CD4-positive, alpha-beta memory T cell (primary cell): ENCODE results near the gene CABP7. TPM values are rescaled to one million over a fixed set of nuclear protein-coding genes. Genes with fewer than 3 reads are reported as not detected.
"Not testable (repeated sequence)": the region's sequence is repeated elsewhere in the genome, so short reads cannot be mapped to it uniquely, and the experiment has no call there.

Source experiments
- CTCF ChIA-PET: fragments of 350-600 bp; sonication (Branson Sonifier 250); formaldehyde crosslinking; loops from one replicate; lab custom pipeline; 2021; ENCODE audit warnings: inconsistent platforms; ENCODE audit not compliant: partially characterized antibody; lab: Charles Lee
- POLR2A ChIA-PET: fragments of 350-600 bp; sonication (Branson Sonifier 250); formaldehyde crosslinking; loops from one replicate; lab custom pipeline; 2021; ENCODE audit not compliant: partially characterized antibody; lab: Charles Lee
- DNase-seq, 5 donors: peaks; one replicate each; pipeline versions ENCODE4 v3.0.0 to v3.0.0-alpha.2; 2020 to 2022; ENCODE audit warnings: mixed read lengths in 1 of 5
- H3K27ac ChIP-seq: one replicate; pipeline ENCODE4 v1.7.0; 2013; ENCODE audit warnings: low read depth, low read length
- H3K27me3 ChIP-seq: 2 replicates; pipeline ENCODE4 v1.7.0; 2013; ENCODE audit warnings: mild to moderate bottlenecking, low read length, moderate library complexity; ENCODE audit not compliant: insufficient read depth
- H3K36me3 ChIP-seq: 2 replicates; pipeline ENCODE4 v1.7.0; 2013; ENCODE audit warnings: mild to moderate bottlenecking, low read length, moderate library complexity; ENCODE audit not compliant: insufficient read depth
- H3K4me1 ChIP-seq: 2 replicates; pipeline ENCODE4 v1.7.0; 2013; ENCODE audit warnings: mild to moderate bottlenecking, low read length, moderate library complexity; ENCODE audit not compliant: insufficient read depth
- H3K4me3 ChIP-seq, 2 donors: one replicate each; pipeline ENCODE4 v1.7.0; 2013; ENCODE audit warnings: low read length in 2 of 2, mild to moderate bottlenecking in 1 of 2
- H3K9me3 ChIP-seq, 2 donors: one replicate each; pipeline ENCODE4 v1.7.0; 2013; ENCODE audit warnings: low read length in 2 of 2, control low read depth in 1 of 2; ENCODE audit not compliant: control insufficient read depth in 1 of 2
- H3K27ac Mint-ChIP-seq, 7 donors: one replicate each; pipeline ENCODE4 v1.8.0; 2020 to 2021; ENCODE audit warnings: mixed read lengths in 7 of 7, mild to moderate bottlenecking in 6 of 7, inconsistent platforms in 3 of 7, moderate library complexity in 3 of 7
- H3K27me3 Mint-ChIP-seq, 2 donors: one replicate each; pipeline ENCODE4 v1.8.0; 2020 to 2021; ENCODE audit warnings: mixed read lengths in 2 of 2
- H3K36me3 Mint-ChIP-seq, 2 donors: one replicate each; pipeline ENCODE4 v1.8.0; 2020 to 2021; ENCODE audit warnings: mixed read lengths in 2 of 2, inconsistent platforms in 1 of 2, mild to moderate bottlenecking in 1 of 2
- H3K4me1 Mint-ChIP-seq, 4 donors: one replicate each; pipeline ENCODE4 v1.8.0; 2020 to 2021; ENCODE audit warnings: mixed read lengths in 4 of 4, mild to moderate bottlenecking in 1 of 4
- H3K4me3 Mint-ChIP-seq, 8 donors: one replicate each; pipeline ENCODE4 v1.8.0; 2020 to 2021; ENCODE audit warnings: mixed read lengths in 8 of 8, mild to moderate bottlenecking in 7 of 8, moderate library complexity in 6 of 8, inconsistent platforms in 3 of 8
- H3K9me3 Mint-ChIP-seq, 8 donors: one replicate each; pipeline ENCODE4 v1.8.0; 2020 to 2021; ENCODE audit warnings: mixed read lengths in 8 of 8, mild to moderate bottlenecking in 5 of 8, inconsistent platforms in 3 of 8, moderate library complexity in 1 of 8
- intact Hi-C: fragments of 100-400 bp; cut with micrococcal nuclease; formaldehyde crosslinking; loops from one replicate; pipeline ENCODE4 v1.15.1; 2023
- polyA plus RNA-seq, 2 donors: library from polyadenylated mRNA; unstranded; fragments of 300-500 nt; fragmentation: Illumina TruSeq; gene quantifications; one replicate each; pipeline ENCODE4 v1.2.3, GENCODE V29; 2021
- total RNA-seq, 2 experiments: library from RNA; stranded (reverse); gene quantifications; one replicate each; pipeline ENCODE4 v1.2.3, GENCODE V29; 2021

Gene CABP7
- total and polyA plus RNA-seq, 4 experiments from 2014 or later, result 0.08 to 0.13 TPM; not detected in 2

GRCh38 chr22:29750559-29751538 lies 31.0 kb downstream of the CABP7 start:
- H3K4me3 ChIP-seq, result no peak overlapping the region
- Mint-ChIP-seq H3K27me3 (no peaks in the 10 kb centered on the region), H3K4me1 (peaks cover 15 to 28% (median 15%) of the 10 kb centered on the region in 4 donors), H3K4me3 (no peak overlapping the region), H3K27ac (peak overlapping the region; percentile 58 to 96 (median 88)), H3K9me3 (no peaks in the 10 kb centered on the region), H3K36me3 (peaks cover 22% of the 10 kb centered on the region in 2 donors)
- peak in 4 of 5 donors; percentile 22 to 30 (median 28) for DNase-seq
- no peaks in the 10 kb centered on the region for H3K27me3 ChIP-seq
- peaks cover 19% of the 10 kb centered on the region for H3K4me1 ChIP-seq
- H3K9me3 ChIP-seq, result no peaks in the 10 kb centered on the region
- peaks cover 14% of the 10 kb centered on the region for H3K36me3 ChIP-seq
- H3K27ac ChIP-seq, result peak overlapping the region; percentile 8
- CTCF ChIA-PET, result interaction anchor here (0.6 to 1.0 kb wide), 2 partner anchors 15 to 995 kb away, joined by 3 read pairs; no protein-coding TSS in a partner anchor
- POLR2A ChIA-PET, result no interaction called here
- intact Hi-C loops, result no loop called here

GRCh38 chr22:29751669-29752068 lies 31.9 kb downstream of the CABP7 start:
- Histone ChIP-seq H3K27me3 (no peaks in the 10 kb centered on the region), H3K9me3 (no peaks in the 10 kb centered on the region), H3K4me1 (peaks cover 19% of the 10 kb centered on the region), H3K4me3 (no peak overlapping the region), H3K36me3 (peaks cover 12% of the 10 kb centered on the region), H3K27ac (peak overlapping the region; percentile 8)
- Mint-ChIP-seq H3K27ac (peak overlapping the region in 5 of 7 donors; percentile 12 to 88 (median 47)), H3K36me3 (peaks cover 20 to 21% of the 10 kb centered on the region in 2 donors), H3K9me3 (no peaks in the 10 kb centered on the region), H3K4me3 (no peak overlapping the region), H3K4me1 (peaks cover 15 to 28% (median 15%) of the 10 kb centered on the region in 4 donors), H3K27me3 (no peaks in the 10 kb centered on the region)
- no peak for DNase-seq
- ChIA-PET CTCF (interaction anchor here (1.0 kb wide), 1 partner anchor 15 kb away, joined by 3 read pairs; no protein-coding TSS in a partner anchor), POLR2A (interaction anchor here (0.9 kb wide), 1 partner anchor 8 kb away, joined by 3 read pairs; no protein-coding TSS in a partner anchor)
- intact Hi-C loops, result no loop called here

GRCh38 chr22:29753808-29754657 lies 34.2 kb downstream of the CABP7 start:
- peaks cover 15 to 28% (median 15%) of the 10 kb centered on the region in 4 donors for H3K4me1 Mint-ChIP-seq
- no peak overlapping the region for H3K27ac ChIP-seq
- no peaks in the 10 kb centered on the region for H3K9me3 ChIP-seq
- peak overlapping the region in 1 of 7 donors; percentile 24 for H3K27ac Mint-ChIP-seq
- H3K4me3 ChIP-seq, result no peak overlapping the region
- no peaks in the 10 kb centered on the region for H3K36me3 ChIP-seq
- CTCF ChIA-PET, result no interaction called here
- no peak overlapping the region for H3K4me3 Mint-ChIP-seq
- no peaks in the 10 kb centered on the region for H3K9me3 Mint-ChIP-seq
- POLR2A ChIA-PET, result no interaction called here
- no peaks in the 10 kb centered on the region for H3K27me3 Mint-ChIP-seq
- DNase-seq, result no peak
- intact Hi-C loops, result no loop called here
- H3K27me3 ChIP-seq, result no peaks in the 10 kb centered on the region
- H3K4me1 ChIP-seq, result peaks cover 19% of the 10 kb centered on the region
- peaks cover 7 to 10% of the 10 kb centered on the region in 2 donors for H3K36me3 Mint-ChIP-seq

DNA sequence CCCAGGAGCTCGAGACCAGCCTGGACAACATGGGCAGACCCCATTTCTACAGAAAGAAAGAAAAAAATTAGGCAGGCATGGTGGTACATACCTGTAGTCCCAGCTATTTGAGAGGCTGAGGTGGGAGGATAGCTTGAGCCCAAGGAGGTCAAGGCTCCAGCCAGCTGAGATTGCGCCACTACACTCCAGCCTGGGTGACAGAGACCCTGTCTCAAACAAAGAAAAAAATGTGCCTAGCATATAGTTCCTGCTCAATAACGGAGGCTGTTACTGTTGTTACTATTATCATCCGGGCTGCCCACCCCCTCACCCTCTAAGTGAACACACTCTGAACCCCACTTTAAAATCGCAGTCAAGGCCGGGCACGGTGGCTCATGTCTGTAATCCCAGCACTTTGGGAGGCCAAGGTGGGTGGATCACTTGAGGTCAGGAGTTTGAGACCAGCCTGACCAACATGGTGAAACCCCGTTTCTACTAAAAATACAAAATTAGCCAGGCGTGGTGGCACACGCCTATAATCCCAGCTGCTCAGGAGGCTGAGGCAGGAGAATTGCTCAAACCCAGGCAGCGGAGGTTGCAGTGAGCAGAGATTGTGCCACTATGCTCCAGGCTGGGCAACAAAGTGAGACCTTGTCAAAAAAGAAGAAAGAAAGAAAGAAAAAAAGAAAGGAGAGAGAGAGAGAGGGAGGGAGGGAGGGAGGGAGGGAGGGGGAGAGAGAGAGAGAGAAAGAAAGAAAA lies 35.0 kb downstream of the CABP7 start:
- POLR2A ChIA-PET, DNase-seq, H3K27me3 Mint-ChIP-seq, CTCF ChIA-PET, H3K27ac ChIP-seq, intact Hi-C loops, H3K36me3 ChIP-seq, H3K4me3 ChIP-seq, H3K9me3 Mint-ChIP-seq, H3K27me3 ChIP-seq, H3K9me3 ChIP-seq, H3K4me3 Mint-ChIP-seq: not testable (repeated sequence)
- peaks cover 19% of the 10 kb centered on the region for H3K4me1 ChIP-seq
- H3K4me1 Mint-ChIP-seq, result peaks cover 15 to 27% (median 16%) of the 10 kb centered on the region in 4 donors
- H3K36me3 Mint-ChIP-seq, result peaks cover under 1 to 10% of the 10 kb centered on the region in 2 donors
- peak overlapping the region in 1 of 7 donors; percentile 24 for H3K27ac Mint-ChIP-seq

DNA sequence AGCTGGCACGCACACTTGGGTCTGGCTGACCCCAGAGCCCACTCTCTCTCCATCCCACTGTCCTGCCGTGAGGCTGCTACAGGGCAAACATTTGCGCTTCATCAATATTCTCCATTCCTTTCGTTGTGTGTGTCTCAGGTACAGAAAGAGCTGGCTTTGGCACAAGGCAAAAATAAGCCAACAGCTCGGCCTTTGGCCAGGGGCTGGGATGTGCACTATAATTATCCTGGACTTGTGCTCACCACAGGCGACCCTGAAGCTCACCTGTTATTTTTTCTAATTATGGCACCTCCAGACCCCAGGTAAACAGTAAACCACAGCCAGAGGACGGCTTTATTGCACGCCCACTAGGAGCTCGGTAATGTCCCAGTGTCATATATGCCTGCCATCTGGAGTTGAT lies 36.1 kb downstream of the CABP7 start:
- no peak overlapping the region for H3K27ac ChIP-seq
- Mint-ChIP-seq H3K4me1 (peaks cover 4 to 16% (median 10%) of the 10 kb centered on the region in 4 donors), H3K9me3 (no peaks in the 10 kb centered on the region), H3K36me3 (peaks cover 0 to 10% of the 10 kb centered on the region in 2 donors), H3K27me3 (no peaks in the 10 kb centered on the region), H3K4me3 (no peak overlapping the region), H3K27ac (peak overlapping the region in 1 of 7 donors; percentile 10)
- no peaks in the 10 kb centered on the region for H3K9me3 ChIP-seq
- ChIA-PET POLR2A (no interaction called here), CTCF (no interaction called here)
- H3K4me1 ChIP-seq, result peaks cover 12% of the 10 kb centered on the region
- H3K27me3 ChIP-seq, result no peaks in the 10 kb centered on the region
- DNase-seq, result no peak
- H3K4me3 ChIP-seq, result no peak overlapping the region
- intact Hi-C loops, result no loop called here
- no peaks in the 10 kb centered on the region for H3K36me3 ChIP-seq

DNA sequence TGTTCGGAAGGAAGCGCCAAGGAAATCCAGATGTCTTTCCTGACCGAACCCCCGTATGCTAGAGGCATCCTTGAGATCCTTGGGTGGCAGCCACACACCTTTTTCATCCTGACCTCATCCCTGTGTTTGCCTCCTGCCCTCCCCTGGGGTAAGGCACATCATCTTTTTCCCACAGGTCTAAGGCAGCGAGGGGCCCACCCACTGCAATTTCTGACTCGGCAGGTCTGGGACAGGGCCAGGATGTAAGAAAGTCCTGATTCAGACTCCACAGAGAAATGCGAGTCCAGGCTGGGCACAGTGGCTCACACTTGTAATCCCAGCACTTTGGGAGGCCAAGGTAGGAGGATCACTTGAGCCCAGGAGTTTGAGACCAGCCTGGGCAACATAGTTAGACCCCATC lies 36.5 kb downstream of the CABP7 start:
- ChIA-PET POLR2A (no interaction called here), CTCF (interaction anchor here (1.3 kb wide), 1 partner anchor 17 kb away, joined by 3 read pairs; no protein-coding TSS in a partner anchor)
- H3K36me3 ChIP-seq, result no peaks in the 10 kb centered on the region
- no peak overlapping the region for H3K4me3 ChIP-seq
- intact Hi-C loops, result no loop called here
- Mint-ChIP-seq H3K36me3 (peaks cover 0 to 6% of the 10 kb centered on the region in 2 donors), H3K4me1 (peaks cover 0 to 11% (median 5%) of the 10 kb centered on the region in 4 donors), H3K4me3 (no peak overlapping the region), H3K27me3 (no peaks in the 10 kb centered on the region), H3K27ac (no peak overlapping the region), H3K9me3 (no peaks in the 10 kb centered on the region)
- no peak for DNase-seq
- no peaks in the 10 kb centered on the region for H3K27me3 ChIP-seq
- H3K27ac ChIP-seq, result no peak overlapping the region
- no peaks in the 10 kb centered on the region for H3K9me3 ChIP-seq
- peaks cover 8% of the 10 kb centered on the region for H3K4me1 ChIP-seq
